ENCODE data around the gene PGAP6. TPM values are rescaled to one million over a fixed set of nuclear protein-coding genes. Genes with fewer than 3 reads are reported as not detected.

The PGAP6 gene
- total and polyA plus RNA-seq, 2 of the 8 experiments (the other 6 are each of a cell fraction or from before 2014, with no cell fraction given): 86.8 to 364 TPM

DNA sequence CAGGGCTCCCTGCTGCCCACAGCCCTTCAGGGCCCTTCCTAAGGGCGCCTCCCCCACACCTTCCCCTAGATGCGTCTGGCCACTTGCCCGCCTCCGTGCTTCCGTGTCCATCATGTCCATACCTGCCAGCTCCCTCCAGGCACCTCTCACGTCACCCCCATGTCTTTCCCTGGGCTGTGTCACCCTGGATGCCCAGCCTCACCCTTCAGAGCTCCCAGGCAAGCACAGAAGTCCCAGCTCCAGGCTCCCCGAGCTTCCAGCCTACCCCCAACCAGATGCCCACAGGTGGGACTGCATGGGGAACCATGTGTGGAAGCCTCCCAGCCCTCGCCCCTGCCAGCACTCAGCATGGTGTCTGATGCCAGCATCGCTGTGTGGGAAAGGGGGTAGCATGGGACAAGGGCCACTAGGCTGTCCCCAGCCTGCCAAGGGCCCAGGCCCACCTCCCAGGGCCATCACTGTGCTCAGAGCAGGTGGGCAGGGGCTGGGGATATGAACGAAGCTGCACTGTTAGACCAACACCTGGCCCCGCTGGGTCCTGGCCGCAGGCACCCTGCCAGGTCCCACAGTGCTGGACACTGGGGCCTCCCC is 27.4 kb downstream of the PGAP6 start:
- ChIA-PET POLR2A (ENCODE audit: partially characterized antibody) (interaction anchor here (0.5 to 1.6 kb wide), 2 partner anchors 9 to 115 kb away, joined by 4 to 6 read pairs; no protein-coding TSS in a partner anchor), CTCF (ENCODE audit: partially characterized antibody) (interaction anchor here (0.6 to 1.8 kb wide), 3 partner anchors 34 to 173 kb away, joined by 3 to 5 read pairs (median 3); no protein-coding TSS in a partner anchor)
- H3K56ac ChIP-seq (replicated peaks; ENCODE audit: insufficient read length, low read depth, low read length): no peak overlapping the region
- H2BK120ac ChIP-seq (replicated peaks; ENCODE audit: low read depth, low read length): no peak overlapping the region
- no peak overlapping the region for H3K4me3 ChIP-seq (ENCODE audit: extremely low read depth in 1 of 4, insufficient read depth in 2 of 4, low read depth in 3 of 4, low read length in 4 of 4)
- peaks cover 5 to 24% of the 10 kb centered on the region in 2 experiments; a peak in 3 of 4 replicates for H3K79me2 ChIP-seq (ENCODE audit: control insufficient read depth in 1 of 2, insufficient read depth in 2 of 2, low read length in 2 of 2)
- no peak overlapping the region for H2AFZ ChIP-seq (ENCODE audit: low read length)
- no peaks in the 10 kb centered on the region for H3K27me3 ChIP-seq (replicated peaks in 1 of 4; ENCODE audit: control insufficient read depth in 3 of 4, extremely low read depth in 1 of 4, insufficient read depth in 3 of 4, low read length in 3 of 4)
- H4K91ac ChIP-seq (replicated peaks; ENCODE audit: insufficient read length, low read length): no peak overlapping the region
- H3K36me3 ChIP-seq (ENCODE audit: control insufficient read depth in 2 of 4, insufficient read depth in 4 of 4, low read length in 3 of 4): 0 out of 8 replicates have a peak, but pooled peaks cover 0 to 3% (median 0%) of the 10 kb centered on the region in 4 experiments
- H3K23me2 ChIP-seq (ENCODE audit: low read depth, low read length): peaks cover 7% of the 10 kb centered on the region; the same call in 1 of the 2 replicates
- DNase-seq (ENCODE audit: low read depth in 1 of 2, low spot score in 2 of 2): no peak
- H3K4me1 ChIP-seq (replicated peaks in 1 of 4; ENCODE audit: control insufficient read depth in 3 of 4, insufficient read depth in 4 of 4, low read length in 3 of 4): peaks cover 0 to 4% (median 2%) of the 10 kb centered on the region in 4 experiments; a peak in 3 of 7 replicates
- no peak overlapping the region for H2BK5ac ChIP-seq (ENCODE audit: low read depth, low read length)
- TF ChIP-seq SUZ12 (IDR thresholded peaks at IDR 0.05; ENCODE audit: low read length) (no peak), NANOG (IDR thresholded peaks at IDR 0.05; ENCODE audit: insufficient read depth, low read depth, low read length, poor library complexity, severe bottlenecking) (no peak), BCL11A (IDR thresholded peaks at IDR 0.05; ENCODE audit: low read depth in 2 of 2, low read length in 2 of 2) (no peak), CHD2 (IDR thresholded peaks at IDR 0.05; ENCODE audit: low read length) (no peak), JUND (IDR thresholded peaks at IDR 0.05; ENCODE audit: low read length) (no peak), RAD21 (IDR thresholded peaks at IDR 0.05 in 1 of 2, conservative IDR thresholded peaks at IDR 0.05 in 1 of 2; ENCODE audit: low read depth in 2 of 2, low read length in 2 of 2) (no peak)
- H2AK5ac ChIP-seq (ENCODE audit: low read depth, low read length): 0 out of 2 replicates have a peak overlapping the region, but pooled peaks have one; percentile 39
- H3K79me1 ChIP-seq (ENCODE audit: low read depth, low read length): peaks cover 6% of the 10 kb centered on the region
- H3K14ac ChIP-seq (ENCODE audit: insufficient read length): no peak overlapping the region
- H3K27ac ChIP-seq (ENCODE audit: low read depth, low read length): no peak overlapping the region
- no peak for FAIRE-seq
- no peak overlapping the region for H2BK15ac ChIP-seq (ENCODE audit: low read length)
- H3K23ac ChIP-seq (ENCODE audit: insufficient read length): no peak overlapping the region
- peaks cover 1 to 11% of the 10 kb centered on the region in 2 experiments for H4K20me1 ChIP-seq (replicated peaks in 1 of 2; ENCODE audit: control insufficient read depth in 1 of 2, insufficient read depth in 2 of 2, low read length in 2 of 2)
- H3K9me3 ChIP-seq (ENCODE audit: insufficient read depth in 2 of 2, low read depth in 1 of 2, low read length in 1 of 2): no peaks in the 10 kb centered on the region
- 88% methylated on average over 12 of the region's 12 CpGs; no CpG with 5 or more reads in 1 of the 2 experiments for WGBS, 2 experiments (ENCODE audit: extremely low coverage in 1 of 2, insufficient coverage in 1 of 2, insufficient read length in 1 of 2, insufficient replicate concordance in 2 of 2, low coverage in 1 of 2, low lambda C conversion rate in 2 of 2, missing lambda C conversion rate in 1 of 2)
- no peak overlapping the region for H3K9ac ChIP-seq (replicated peaks in 1 of 4; ENCODE audit: extremely low read depth in 1 of 4, low read depth in 3 of 4, low read length in 3 of 4)
- H4K5ac ChIP-seq (ENCODE audit: insufficient read length, low read depth, low read length): no peak overlapping the region
- H3K4me2 ChIP-seq (ENCODE audit: insufficient read depth in 1 of 2, low read depth in 2 of 2, low read length in 2 of 2): no peak overlapping the region
- peak overlapping the region; percentile 60; the same call in 1 of the 2 replicates for H2BK12ac ChIP-seq (ENCODE audit: low read depth, low read length)
- H4K8ac ChIP-seq (ENCODE audit: extremely low read depth, insufficient read depth, low read length): no peak overlapping the region
- H3K18ac ChIP-seq (ENCODE audit: extremely low read depth, low read length): no peak overlapping the region
- H3K4ac ChIP-seq (replicated peaks; ENCODE audit: insufficient read length, low read depth, low read length): no peak overlapping the region
- H2BK20ac ChIP-seq (ENCODE audit: low read length): no peak overlapping the region

All from H1 (cell line).